ENCODE data around the gene NGDN.

DNA sequence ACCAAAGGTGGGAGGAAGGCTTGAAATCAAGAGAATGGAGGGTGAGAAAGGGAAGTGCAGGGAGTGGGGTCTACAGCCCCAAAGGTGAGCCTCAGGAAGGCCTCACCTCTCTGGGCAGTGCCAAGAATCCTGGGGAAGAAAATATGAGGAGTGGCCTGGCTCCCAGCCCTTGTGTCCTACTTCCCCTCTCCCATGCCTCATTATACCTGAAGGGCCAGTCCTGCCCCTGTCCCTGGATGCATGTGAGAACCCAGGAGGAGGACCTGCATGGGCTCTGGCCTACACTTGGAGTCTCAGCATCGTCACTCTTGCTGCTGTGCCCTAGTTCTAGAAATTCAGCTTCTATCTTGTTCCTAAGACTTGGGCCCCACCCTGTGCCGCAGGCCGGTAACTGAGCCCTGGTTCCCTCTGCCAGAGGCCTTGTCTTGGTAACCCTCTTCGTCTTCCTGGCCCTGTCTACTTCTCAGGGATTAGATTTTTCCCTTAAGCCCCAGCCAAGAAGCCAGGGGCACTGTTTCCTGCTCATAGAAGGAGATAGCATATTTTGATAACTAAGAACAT is 23.1 kb upstream of the NGDN start:
- TF ChIP-seq POLR2A (IDR thresholded peaks at IDR 0.05; ENCODE audit: low read length) (no peak), GATA1 (IDR thresholded peaks at IDR 0.05; ENCODE audit: low read depth, low read length) (no peak)
